Activated CD8-positive, alpha-beta memory T cell treated with anti-CD3 and anti-CD28 coated beads, Interleukin-2, amount 50 U/mL, for 24 hours (primary cell): Measurements from ENCODE around the gene TNRC6C.

ENCODE experiments used
- DNase-seq: peaks from one replicate; pipeline ENCODE4 v3.0.0-alpha.2; 2020; ENCODE audit errors: extremely low read depth

Gene TNRC6C, protein sequence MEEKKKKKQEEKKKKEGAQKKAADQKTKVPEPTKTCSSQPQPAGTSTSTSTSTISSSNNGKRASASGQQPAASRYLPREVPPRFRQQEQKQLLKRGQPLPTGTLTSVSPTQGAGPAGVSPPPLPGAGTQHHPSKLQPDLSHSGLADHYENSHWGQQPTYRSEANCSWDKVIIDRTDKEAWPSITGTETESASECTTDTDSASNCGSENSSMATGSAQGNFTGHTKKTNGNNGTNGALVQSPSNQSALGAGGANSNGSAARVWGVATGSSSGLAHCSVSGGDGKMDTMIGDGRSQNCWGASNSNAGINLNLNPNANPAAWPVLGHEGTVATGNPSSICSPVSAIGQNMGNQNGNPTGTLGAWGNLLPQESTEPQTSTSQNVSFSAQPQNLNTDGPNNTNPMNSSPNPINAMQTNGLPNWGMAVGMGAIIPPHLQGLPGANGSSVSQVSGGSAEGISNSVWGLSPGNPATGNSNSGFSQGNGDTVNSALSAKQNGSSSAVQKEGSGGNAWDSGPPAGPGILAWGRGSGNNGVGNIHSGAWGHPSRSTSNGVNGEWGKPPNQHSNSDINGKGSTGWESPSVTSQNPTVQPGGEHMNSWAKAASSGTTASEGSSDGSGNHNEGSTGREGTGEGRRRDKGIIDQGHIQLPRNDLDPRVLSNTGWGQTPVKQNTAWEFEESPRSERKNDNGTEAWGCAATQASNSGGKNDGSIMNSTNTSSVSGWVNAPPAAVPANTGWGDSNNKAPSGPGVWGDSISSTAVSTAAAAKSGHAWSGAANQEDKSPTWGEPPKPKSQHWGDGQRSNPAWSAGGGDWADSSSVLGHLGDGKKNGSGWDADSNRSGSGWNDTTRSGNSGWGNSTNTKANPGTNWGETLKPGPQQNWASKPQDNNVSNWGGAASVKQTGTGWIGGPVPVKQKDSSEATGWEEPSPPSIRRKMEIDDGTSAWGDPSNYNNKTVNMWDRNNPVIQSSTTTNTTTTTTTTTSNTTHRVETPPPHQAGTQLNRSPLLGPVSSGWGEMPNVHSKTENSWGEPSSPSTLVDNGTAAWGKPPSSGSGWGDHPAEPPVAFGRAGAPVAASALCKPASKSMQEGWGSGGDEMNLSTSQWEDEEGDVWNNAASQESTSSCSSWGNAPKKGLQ (N-terminal part only)

GRCh38 chr17:77957857-77958715 lies at the start of gene TNRC6C:
TSS of gene TNRC6C (plus strand) at chr17:77958703. CDS start at chr17:78004207, 45,504 bp downstream.
- DNase-seq, result peak; percentile 100

DNA sequence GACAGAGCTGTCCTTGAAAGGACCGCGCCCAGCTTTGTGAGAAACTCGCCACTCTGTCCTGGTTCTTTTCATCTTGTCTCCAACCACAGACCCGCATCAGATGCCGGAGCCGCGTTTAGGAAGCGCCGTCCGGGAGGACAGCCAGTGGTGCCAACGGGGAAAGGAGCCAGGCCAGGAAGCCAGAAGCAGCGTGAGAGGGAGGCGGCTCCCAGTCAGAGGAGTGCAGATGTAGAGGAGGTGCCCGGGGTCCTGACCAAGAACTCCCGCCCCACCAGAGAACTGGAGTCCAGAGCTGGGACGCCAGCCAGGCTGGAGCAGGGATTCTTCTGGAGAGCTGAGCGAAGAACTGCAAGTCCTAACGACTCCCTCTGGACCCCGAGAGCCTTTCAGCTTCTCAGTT lies 49.3 kb upstream of the TNRC6C start:
- DNase-seq, result no peak

- no peak for DNase-seq
Measured at GRCh38 chr17:77909816-77910215, 48.7 kb upstream of the TNRC6C start.

DNA sequence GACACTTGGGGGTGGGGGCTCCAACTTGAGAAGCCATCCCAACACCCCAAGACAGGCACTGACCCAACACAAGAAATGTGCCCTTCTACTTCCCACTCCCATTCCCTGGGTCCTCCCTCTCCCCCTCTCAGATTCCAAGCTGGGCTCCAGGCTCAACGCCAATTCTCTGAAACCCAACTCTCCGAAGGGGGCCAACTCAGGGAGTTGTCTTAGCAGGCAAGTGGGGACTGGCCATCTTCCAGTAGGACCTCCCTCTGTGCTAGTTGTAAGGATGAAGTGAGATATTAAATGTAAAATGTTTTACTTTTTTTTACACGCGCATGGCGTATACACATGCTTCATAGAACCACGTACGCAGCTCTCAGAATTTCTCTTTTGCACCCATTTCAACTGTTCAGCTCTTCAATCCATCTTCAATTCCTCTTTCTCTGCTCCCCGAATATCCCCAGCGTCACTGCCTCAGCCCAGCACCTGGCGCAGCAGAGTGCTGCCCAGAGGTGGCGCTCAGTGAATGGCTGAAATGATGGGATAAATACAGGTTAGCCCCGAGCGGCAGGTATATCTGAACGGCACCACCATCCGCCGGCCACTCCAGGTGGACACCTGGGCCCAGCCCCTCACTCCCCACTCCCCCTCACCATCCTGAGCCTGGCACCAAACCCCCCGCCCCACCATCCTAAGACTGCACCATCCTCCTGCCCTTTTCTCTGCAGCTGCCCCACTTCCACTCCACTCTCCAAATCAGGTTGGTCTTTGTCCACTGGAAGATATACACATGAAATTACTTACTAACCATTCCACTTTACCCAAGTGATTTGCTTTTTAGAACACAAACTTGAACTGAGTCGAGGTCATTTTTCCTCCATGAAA lies 43.9 kb upstream of the TNRC6C start:
- no peak for DNase-seq

- DNase-seq, result no peak
Measured at GRCh38 chr17:77915594-77916021, 42.9 kb upstream of the TNRC6C start.

GRCh38 chr17:77916264-77916663 lies 42.2 kb upstream of the TNRC6C start:
- DNase-seq, result no peak

GRCh38 chr17:77916703-77917481 lies 41.6 kb upstream of the TNRC6C start:
- no peak for DNase-seq

DNA sequence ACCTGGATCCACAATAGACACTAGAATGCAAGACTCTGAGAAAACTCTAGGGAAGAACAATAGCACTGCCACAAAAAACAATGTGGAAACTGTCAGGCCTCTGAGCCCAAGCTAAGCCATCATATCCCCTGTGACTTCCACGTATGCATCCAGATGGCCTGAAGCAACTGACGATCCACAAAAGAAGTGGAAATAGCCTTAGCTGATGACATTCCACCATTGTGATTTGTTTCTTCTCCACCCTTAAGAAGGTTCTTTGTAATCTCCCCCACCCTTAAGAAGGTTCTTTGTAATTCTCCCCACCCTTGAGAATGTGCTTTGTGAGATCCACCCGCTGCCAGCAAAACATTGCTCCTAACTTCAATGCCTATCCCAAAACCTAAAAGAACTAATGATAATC lies 39.2 kb upstream of the TNRC6C start:
- DNase-seq, result no peak

DNA sequence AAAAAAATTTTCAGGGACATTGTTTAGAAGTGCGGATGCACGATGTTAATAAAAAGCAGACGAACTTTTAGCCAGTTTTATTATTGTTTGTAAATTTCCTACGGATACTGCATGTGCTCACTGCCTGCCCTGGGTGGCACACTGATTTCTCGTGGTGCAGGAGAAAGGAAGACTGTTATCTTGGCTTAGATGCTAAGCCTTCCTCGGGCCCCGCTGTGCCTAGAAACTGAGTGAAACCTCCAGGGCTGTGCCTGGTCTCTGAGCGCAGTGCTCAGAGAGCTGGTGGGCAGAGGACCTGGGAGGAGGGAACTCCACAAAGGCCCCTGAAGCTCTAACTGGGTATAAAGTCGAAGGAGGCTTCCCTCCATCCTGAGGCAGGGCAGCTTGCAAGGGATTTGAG lies 35.4 kb upstream of the TNRC6C start:
- DNase-seq, result no peak

- DNase-seq, result no peak
Measured at GRCh38 chr17:77923776-77924513, 34.6 kb upstream of the TNRC6C start.

DNA sequence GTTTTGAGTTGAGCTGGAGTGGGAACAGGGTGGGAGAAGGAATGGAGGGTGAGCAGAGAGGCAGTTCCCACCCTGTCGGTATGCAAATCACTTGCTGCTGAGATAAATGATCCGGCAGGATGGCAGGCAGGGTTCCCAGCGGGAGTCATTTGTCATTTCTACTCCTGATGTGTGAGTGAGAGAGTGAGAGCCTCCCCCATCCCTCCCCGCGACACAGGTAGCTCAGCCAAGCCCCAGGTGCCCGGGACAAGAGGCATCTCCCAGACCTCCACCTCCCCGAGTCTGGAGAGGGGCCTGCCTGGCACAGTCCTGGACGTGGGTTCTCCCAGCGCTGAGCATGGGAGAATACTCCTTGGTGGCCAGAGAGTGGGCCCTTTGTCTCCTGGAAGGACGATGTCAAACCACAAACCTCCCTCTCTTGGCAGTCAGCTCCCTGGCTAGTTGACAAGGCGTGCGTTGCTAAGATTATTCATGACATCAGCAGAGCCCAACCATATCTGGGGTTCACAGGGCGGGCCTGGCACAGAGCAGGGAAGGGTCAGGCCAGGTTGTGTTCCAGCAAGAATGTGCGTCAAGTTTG lies 33.7 kb upstream of the TNRC6C start:
- DNase-seq, result no peak

DNA sequence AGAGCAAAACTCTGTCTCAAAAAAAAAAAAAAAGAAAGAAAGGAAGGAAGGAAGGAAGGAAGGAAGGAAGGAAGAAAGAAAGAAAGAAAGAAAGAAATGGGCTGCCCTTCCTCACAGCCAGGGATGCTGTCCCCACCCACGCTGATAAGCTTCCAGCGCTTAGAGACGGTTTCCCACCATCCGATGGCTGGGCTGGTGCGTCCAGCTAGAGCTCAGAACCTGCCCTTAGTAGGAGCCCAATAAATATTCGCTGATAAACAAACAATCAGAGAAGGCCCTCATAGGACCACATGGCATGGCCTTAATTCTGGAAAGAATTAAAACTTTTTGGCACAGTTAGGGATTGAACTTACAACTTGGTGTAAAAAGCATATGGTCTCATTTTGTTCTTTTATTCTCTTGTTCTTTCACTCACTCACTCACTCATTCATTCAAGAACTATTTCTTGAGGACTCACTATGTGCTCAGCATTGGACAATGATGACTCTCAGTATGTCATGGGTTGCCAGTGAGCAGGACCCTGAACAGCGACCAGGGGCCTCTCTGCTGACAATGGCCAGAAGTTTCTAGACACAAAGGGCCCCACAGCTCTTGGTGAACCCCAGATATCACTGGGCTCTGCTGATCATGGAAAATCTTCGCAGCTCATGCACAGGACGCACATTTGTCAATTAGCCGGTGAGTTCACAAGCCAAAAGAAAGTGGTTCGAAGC lies 32.5 kb upstream of the TNRC6C start:
- DNase-seq, result no peak

DNA sequence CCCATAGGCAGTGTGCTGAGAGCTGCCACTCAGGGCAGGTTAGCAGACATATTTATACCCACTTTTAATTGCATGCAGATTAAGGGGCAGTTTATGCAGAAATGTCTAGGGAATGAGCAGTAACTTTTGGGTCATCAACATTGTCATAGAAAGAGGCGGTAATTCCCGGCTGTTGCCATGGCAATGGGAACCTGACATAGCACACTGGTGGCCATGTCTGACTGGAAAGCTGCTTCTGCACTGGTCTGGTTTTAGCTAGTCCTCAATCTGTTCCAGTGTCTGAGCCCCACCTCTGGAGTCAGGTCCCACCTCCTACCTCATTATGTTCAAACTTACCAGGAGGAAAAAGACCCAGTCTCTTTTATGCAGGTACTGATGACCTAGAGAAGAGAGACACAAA lies 31.5 kb upstream of the TNRC6C start:
- DNase-seq, result no peak

- DNase-seq, result no peak
Measured at GRCh38 chr17:77927777-77928518, 30.6 kb upstream of the TNRC6C start.

DNA sequence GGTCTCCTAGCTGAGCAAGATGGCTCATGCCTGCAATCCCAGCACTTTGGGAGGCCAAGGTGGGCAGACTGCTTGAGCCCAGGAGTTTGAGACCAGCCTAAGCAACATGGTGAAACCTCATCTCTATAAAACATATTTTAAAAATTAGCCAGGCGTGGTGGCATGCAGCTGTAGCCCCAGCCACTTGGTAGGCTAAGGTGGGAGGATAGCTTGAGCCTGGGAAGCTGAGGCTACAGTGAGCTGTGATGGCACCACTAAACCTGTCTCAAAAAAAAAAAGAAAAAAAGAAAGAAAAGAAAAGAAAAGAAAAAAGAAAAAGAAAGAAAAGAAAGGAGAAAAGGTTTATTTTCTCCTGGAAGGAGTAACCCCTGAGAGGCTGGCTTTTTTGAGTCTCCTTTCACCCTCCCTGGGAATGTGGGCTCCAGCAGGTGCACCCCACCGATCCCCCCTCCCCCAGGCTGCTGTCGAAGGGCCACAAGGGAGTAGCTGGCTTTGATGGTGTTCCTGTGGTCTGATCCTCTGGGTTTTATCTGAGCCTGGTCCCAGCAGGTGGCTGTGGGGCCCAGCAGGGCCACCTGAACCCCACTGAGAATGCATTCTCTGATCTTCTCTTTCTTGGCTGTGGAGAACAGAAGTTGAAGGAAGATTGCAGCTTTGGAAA lies 29.9 kb upstream of the TNRC6C start:
- no peak for DNase-seq

DNA sequence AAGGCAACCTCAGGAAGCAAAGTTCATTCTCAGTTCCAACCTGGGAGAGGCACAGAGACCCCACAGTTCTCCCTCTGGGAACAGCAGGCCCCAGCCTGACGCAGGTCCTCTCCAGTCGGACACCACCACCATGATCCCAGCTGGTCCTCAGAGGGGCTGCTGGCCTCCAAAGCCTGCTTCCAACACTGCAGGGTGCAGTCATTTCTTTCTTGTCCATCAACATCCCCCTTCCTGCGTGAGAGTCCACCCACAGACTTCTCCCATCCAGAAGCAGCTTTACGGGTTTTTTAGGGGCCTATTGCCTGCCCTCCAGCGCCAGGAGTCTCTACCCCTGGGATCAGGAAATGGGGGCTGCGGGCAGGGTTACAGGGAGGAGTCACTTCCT lies 29.3 kb upstream of the TNRC6C start:
- DNase-seq, result no peak
